Measurements from ENCODE around the gene NUAK2.
A peak's percentile ranks its signal among the peaks of the same experiment; 100 is the strongest.

Gene NUAK2

DNA sequence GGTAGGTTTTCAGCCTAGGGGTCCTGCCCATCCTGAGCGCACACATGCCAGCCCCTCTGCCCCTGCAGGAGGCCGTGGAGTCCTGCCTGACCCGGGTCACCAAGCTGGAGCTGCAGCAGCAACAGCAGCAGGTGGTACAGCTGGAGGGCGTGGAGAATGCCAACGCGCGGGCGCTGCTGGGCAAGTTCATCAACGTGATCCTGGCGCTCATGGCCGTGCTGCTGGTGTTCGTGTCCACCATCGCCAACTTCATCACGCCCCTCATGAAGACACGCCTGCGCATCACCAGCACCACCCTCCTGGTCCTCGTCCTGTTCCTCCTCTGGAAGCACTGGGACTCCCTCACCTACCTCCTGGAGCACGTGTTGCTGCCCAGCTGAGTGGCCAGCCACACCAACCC is 49.8 kb downstream of the NUAK2 start:
- DNase-seq (ENCODE audit: low read depth), result no peak

DNA sequence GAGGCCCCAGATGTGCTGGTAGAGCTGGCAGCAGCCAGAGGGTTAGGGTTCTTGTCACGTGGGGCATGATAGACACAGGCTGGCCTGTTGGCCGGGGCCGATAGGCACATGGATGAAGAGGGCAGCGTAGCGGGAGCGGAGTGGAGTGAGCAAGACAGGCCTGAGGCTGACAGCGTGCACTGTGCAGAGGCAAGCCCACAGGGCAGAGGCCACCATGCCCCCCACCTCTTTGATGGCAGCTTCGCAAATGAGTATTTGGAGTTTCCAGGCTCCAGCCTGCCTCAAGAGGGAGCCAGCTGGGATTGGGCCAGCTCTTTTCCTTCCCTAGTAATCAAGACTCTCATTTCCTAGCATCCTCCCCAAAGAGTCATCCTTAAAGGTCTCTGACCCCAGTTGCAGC is 50.3 kb downstream of the NUAK2 start:
- DNase-seq (ENCODE audit: low read depth), result no peak

DNA sequence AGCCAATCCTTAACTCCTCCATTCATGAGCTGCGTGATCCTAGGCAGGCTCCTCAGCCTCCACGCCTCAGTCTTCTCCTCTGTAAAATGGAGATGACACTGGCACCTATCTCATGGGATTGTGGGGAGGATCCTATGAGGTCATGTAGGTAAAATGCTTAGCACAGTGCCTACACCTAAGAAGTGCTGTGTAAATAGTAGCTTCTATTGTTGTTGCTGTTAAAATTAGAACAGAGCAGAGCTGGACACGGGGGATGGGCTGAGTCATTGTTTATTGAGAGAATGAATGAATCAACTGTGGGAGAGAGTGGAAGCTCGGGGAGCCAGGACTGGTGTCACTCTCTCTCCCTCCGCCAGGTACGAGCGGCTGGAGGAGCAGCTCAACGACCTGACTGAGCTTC is 50.8 kb downstream of the NUAK2 start:
- no peak for DNase-seq (ENCODE audit: low read depth)

DNA sequence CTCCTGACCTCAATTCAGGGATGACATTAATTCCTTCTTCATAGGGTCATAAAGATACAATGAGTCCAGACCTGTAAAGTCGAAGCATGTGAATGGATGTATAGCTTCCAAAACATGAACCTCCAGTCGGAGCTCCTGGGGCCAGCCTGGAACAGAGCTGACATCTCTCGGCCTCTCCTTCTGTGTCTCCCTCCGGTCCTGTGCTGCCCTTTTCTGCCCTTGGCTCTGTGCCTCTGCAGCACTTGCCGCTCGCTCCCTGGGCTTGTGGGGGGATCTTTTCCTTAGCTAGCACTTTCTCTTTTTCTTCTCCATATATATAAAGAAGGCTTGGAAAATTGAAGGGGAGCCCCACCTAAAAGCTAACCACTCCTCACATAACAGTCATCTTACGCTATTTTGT is 51.3 kb downstream of the NUAK2 start:
- no peak for DNase-seq (ENCODE audit: low read depth)

DNA sequence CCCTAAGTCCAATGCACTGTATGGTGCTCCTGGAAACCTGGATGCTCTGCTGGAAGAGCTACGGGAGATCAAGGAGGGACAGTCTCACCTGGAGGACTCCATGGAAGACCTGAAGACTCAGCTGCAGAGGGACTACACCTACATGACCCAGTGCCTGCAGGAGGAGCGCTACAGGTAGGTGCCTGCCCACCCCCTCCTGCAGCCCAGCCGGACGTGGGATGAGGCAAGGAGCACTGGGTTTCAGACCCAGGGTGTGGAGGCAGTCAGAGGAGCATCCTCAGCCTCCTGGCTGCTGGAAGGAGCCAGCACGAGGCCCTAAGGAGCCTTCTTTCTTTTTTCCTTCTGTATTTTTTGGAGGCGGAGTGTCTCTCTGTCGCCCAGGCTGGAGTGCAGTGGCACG is 51.8 kb downstream of the NUAK2 start:
- no peak for DNase-seq (ENCODE audit: low read depth)

DNA sequence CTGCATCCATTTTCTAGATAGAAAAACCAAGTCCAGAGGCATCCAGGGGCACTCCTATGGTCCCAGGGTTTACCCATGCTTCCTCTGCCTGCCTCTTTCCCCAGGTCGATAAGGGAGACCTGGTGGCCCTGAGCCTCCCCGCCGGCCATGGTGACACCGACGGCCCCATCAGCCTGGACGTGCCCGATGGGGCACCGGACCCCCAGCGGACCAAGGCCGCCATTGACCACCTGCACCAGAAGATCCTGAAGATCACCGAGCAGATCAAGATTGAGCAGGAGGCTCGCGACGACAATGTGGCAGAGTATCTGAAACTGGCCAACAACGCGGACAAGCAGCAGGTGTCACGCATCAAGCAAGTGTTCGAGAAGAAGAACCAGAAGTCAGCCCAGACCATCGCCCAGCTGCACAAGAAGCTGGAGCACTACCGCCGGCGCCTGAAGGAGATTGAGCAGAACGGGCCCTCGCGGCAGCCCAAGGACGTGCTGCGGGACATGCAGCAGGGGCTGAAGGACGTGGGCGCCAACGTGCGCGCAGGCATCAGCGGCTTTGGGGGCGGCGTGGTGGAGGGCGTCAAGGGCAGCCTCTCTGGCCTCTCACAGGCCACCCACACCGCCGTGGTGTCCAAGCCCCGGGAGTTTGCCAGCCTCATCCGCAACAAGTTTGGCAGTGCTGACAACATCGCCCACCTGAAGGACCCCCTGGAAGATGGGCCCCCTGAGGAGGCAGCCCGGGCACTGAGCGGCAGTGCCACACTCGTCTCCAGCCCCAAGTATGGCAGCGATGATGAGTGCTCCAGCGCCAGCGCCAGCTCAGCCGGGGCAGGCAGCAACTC is 52.5 kb downstream of the NUAK2 start:
- DNase-seq (ENCODE audit: low read depth), result no peak

DNA sequence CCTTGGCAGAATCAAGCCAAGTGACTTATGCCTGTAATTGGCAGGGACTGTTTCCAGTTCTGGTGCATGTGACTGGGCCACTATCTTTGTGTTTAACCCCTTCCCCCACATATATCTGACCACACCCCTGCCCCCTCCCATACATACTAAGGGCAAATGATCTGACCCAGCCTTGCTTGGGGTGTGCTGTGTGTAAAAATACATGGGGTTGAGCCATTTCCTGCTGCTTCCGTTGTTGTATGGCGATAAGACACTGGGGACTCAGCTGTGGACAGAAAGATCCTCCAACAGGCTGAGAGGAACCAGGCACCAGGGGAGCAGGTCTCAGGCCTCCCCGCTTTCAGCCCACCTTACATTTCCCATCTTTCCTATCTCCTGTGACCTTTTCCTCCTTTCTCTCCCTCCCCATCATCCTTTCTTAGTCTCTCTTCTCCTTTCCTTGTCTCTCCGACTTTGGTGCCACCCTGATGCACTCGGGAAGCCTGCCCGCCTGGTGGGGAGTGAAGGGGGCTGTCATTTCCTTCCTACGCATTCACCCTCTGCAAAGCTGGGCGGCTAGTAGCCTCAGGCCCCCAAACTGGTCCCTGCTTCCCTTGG is 54.1 kb downstream of the NUAK2 start:
- DNase-seq (ENCODE audit: low read depth), result no peak

DNA sequence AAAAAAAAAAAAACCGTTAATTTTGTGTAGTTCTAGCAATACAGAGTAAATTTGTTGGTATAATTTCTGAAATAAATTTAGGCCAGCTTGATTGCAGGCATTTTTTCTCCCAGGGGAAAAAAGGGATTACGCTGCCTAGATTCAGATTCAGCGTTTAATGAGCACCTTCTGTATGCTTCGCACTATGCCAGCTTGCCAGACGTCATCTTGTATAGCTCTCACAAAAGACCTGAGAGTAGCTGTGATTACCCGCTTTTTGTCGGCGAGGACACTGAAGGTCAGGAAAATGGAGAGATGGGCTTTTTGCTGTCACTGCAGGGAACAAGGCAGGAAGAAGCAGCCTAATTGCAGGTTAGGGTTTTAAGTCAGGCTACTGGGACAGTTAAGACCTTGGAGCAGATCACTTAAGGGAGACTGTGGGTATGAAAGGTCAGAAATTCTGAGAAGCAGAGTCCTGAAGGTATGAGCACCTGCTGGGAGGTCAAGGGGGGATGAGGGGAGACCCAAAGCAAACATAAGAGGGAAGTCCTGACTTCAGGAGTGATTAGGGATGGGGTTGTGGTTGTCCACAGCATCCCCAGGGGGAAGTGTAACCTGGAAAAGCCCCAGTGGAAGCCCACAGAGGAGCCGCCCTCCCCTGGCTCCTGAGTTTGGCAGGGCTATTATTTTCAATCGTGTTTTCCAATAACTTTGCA is 54.8 kb downstream of the NUAK2 start:
- DNase-seq (ENCODE audit: low read depth), result no peak

DNA sequence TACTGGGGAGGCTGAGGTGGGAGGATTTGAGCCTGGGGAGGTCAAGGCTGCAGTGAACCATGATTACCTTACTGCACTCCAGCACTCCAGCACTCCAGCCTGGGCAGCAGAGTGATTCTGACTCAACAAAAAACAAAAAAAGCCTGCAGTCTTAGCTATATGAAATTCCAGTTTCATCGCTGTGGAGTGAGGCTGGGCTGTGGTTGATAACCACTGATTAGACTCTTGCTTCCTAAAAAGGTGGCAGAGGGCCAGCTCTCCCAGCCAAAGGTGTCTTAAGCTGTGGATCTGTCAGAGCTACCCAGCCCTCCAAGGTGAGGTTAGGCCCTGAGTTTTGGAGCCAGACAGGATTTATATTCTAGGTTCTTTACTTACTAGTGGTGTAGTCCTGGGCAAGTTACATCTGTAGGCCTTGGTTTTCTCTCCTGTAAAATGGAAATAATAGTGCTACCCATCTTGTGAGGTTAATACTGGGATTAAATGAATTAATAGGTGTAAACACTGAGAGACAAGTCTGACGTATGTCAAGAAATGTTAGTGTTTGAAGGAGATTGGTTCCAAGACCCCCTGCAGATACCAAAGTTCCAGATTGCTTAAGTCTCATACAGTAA is 57.9 kb downstream of the NUAK2 start:
- DNase-seq (ENCODE audit: low read depth), result no peak

DNA sequence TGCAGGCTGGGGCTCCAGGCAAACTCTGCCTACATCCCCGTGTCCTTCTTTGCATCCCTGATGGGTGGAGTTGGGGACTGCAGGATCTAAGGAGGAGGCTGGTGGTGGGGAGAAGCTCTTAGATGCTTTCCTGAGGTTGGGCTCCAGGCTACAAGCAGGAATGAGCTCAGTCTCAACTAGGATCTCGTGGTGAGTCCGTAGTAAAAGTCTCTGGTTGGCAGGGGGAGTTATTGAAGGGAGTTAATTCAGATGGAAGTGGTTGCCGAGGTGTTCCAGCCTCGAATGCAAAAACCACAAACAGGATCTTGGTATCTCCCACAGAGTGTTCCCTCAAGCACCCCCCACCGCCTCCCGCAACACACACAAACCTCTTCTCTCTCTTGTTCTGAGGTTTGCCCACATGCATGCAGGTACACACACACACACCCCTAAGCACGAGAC is 58.8 kb downstream of the NUAK2 start:
- no peak for DNase-seq (ENCODE audit: low read depth)

DNA sequence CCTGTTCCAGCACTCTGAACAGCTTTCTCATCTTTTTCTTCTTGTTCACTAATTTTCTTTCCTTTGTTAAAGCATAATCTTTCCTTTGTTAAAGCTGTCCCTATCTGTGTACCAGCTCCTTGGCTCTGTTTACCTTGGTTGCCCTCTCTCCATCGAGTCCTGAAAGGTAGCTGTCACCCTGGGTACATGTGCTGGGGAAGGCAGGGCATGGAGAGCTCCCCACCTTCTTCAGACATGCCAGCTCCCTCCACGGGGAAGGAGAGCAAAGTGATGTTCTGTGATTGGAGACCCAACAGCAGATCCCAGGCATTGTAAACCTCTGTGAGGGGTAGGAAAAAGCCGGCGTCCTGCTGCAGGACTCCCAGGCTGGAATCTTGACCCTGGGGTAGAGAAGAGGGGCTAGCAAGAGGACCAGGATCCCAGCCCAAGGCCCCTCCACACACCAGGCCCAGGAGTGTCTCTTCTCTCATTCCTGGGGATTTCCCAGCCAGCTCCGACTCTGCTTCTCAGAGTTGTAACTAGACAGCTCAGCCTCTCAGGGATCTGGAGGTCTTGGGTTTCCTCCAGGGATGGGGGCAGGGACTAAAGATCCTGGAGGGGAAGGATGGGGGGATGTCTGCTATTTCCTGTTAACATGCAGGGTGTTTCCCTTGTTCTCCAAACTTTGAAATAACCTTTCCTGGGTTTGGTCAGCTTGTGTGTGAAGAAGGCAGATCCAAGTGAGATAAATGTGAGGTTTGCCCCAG is 59.4 kb downstream of the NUAK2 start:
- no peak for DNase-seq (ENCODE audit: low read depth)

DNA sequence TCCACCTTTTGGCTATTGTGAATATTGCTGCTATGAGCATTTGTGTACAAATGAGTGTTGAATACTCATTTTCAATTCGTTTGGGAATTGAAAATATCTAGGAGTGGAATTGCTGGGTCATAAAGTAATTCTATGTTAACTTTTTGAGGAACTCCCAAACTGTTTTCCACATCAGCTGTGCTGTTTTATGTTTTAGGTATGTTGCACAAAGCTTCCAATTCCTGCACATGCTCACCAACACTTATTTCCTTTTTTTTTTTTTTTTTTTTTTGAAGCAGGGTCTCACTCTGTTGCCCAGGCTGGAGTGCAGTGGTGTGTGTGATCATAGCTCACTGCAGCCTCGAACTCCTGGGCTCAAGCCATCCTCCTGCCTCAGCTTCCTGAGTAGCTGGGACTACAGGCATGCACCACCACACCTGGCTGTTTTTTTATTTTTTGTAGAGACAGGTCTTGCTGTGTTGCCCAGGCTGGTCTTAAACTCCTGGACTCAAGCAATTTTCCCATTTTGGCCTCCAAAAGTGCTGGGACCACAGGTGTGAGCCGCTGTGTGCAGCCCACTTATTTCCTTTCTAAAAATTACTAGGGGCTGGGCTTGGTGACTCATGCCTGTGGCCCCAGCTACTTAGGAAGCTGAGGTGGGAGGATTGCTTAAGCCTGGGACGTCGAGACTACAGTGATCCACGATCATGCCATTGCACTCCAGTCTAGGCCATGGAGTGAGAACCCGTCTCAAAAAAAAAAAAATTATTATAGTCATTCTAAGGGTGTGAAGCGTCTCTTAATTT is 60.4 kb downstream of the NUAK2 start:
- DNase-seq (ENCODE audit: low read depth), result no peak

DNA sequence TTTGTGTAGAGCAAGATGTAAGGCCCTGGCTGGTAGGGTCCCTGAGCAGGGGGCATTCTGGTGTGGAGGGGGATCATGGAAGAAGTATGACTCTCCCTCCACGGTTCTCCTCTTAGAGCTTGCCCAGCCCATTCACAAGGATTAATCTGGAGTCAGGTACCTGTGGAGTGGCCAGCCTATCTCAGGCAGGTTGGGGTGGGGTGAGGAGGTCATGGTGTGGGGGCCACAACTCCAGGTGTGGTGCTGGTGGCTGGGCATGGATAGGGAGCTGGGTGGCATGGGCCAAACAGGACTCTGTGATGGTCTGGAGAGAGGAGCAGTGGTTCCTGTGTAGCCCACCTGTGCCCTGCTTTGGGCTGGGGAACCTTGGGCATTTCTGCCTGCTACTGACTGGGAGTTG is 61.5 kb downstream of the NUAK2 start:
- DNase-seq (ENCODE audit: low read depth), result no peak

DNA sequence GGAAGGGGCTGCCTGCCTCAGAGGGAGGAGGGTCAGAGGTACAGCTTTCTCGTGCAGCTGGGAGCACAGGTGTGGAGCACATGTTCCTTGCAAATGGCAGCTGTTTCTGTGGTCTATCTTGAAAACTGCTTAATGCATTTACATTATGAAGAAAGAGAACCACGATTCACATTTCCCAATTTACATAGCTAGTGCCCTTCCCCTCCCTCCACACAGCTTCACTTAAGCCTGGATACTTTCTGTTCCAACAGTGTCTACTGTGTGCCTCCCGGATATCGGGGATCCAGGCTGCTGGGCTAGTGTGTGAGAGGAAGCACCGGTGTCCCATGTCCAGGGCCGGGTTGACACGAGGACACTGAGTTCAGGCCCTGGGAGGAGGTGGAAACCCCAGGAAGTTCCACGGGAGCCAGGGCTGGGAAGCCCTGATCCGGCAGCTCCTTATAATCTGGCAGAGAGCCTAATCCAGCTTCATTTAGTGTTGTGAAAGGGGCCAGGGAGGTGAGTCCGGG is 62.2 kb downstream of the NUAK2 start:
- no peak for DNase-seq (ENCODE audit: low read depth)

DNA sequence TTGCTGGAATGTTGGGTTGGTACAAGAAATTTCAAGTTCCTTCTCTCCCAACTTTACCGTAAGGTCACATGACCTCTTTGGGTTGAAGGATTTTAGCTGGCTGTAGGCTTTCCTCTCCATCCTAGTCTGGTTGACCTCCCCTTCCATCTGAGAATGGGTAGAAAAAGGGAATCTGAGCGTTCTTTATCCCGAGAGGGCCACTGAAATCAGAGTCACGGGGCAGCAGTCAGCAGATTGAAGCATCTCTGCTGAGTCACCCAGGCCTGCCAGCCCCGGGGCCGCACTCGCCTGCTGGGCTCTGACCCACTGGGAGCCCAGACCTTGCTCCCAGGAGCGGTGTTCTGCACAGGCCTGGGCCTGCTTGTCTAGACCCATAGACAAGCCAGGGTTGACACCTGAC is 62.8 kb downstream of the NUAK2 start:
- DNase-seq (ENCODE audit: low read depth), result no peak

DNA sequence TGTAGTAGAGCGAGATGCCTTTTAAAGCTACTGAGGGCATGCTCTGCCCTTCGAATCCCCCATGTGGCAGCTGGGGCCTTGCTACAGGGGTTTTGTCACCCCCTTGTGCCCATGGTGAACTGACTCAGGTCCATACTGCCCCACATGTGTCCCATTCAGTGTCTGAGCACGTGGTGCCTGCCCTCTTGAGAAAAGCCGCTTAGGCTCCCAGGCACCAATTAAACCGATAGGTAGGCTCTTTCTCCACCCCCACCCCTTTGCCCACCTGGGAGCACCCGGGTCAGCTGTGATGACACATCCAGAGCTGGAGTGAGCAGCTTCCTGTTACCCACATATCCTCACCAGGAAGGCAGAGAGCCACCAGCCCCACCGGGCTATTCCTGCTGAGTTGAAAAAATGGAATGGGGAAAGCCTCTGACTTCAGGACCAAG is 63.3 kb downstream of the NUAK2 start:
- DNase-seq (ENCODE audit: low read depth), result no peak

DNA sequence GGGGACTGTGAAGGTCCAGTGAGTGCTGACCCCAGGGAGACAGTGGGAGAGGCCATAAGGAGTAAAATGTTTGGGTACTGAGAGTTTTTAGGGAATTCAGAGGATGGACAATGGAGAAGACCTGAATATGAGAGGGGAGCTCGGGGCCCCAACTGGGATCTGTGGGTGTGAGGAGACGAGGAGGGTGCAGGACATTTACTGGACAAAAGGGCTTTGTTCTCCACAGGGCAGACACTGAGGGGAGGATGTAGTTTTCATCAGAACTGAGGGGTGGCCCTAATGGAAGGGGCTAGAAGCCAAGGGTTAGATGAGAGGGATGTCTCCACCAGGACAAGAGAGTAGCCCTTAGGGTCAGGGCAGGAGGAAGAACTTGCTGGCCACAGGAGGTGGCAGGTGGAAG is 63.8 kb downstream of the NUAK2 start:
- no peak for DNase-seq (ENCODE audit: low read depth)

DNA sequence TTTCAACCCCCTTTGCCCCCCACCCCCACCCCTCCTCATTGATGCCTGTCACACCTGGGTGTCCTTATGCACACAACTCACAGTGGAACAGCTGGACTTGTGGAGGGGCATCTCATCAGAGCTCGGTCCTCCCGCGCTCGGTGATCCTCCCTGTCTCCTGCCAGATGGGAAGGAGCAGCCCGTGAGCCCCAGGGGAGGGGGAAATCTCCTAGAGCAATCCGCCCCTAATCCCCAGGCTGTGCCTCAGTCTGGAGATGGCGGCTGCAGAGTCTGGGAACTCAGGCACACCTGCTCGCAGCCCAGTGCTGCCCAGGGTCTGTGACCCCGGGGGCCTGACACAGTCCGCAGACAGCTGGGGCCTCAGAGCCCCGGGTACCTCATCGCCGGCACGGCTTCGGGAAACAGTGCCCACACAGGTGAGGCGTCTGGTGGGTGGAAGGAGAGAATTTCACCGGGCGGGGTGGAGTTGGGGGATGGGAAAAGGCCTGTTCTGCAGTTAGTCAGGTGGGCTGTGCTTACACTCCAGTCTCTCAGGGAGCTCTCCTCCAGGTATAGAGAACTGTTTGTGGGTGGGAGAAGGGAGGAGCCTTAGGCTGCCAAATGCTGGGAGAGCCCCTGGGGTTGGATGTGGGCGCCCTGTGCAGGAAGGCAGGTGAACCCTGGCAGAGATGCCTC is 64.5 kb downstream of the NUAK2 start:
- DNase-seq (ENCODE audit: low read depth), result no peak

DNA sequence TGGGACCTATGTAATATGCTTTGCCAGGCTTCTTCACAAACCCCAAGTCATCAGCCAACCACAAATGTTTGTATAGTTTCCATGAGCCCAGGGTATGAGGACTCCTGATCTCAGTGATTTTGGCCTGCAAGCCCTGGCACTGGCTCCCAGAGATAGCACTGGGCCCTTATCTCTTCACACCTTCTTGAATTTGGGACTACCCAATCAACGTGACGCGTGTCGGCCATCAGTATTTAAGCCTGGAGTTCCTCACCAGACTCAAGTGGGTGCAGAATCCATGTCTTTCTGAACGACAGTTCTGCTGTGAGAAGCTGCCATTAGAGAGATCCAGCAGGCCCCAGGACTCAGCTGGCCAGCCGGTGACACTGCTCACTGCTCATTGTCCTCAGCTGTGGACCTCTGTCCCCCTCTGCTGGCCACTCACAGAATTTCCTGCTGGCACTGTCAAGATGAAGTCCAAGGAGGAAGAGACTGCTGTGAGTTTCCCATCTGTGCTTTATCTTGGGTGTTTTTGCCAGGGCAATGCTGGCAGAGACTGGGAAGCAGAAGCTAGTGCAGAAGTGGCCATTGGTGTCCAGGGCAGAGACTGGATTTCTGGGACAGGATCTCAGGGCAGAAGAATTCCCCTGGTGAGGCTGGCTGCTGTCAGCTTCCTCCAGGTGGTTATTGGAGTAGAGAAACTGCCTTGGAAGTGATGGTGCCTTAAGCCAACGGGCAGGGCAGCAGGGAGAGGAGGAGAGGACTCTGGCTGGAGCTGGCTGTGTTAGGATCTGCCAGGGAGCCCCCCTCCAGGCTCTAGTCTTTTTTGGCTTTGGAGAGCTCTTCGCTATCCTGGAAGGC is 65.4 kb downstream of the NUAK2 start:
- DNase-seq (ENCODE audit: low read depth), result peak; percentile 77
